Ishikawa (cell line): ENCODE results near the gene NGDN.

Experiments
- CEBPB ChIP-seq: IDR thresholded peaks from 2 replicates; pipeline ENCODE4 v1.6.1; 2012
- CREB1 ChIP-seq: IDR thresholded peaks from 2 replicates; pipeline ENCODE4 v1.6.1; 2012; ENCODE audit warnings: low read depth
- EGR1 ChIP-seq: IDR thresholded peaks from 2 replicates; pipeline ENCODE4 v1.6.1; 2012
- EP300 ChIP-seq: IDR thresholded peaks from 2 replicates; pipeline ENCODE4 v1.6.1; 2012; ENCODE audit warnings: borderline replicate concordance
- FOXM1 ChIP-seq: IDR thresholded peaks from 2 replicates; pipeline ENCODE4 v1.6.1; 2012; ENCODE audit warnings: low read depth, borderline replicate concordance
- MAX ChIP-seq: IDR thresholded peaks from 2 replicates; pipeline ENCODE4 v1.6.1; 2012
- NFIC ChIP-seq: IDR thresholded peaks from 2 replicates; pipeline ENCODE4 v1.6.1; 2012
- RAD21 ChIP-seq: IDR thresholded peaks from 2 replicates; pipeline ENCODE4 v1.6.1; 2012; ENCODE audit warnings: low read depth
- REST ChIP-seq: IDR thresholded peaks from 2 replicates; pipeline ENCODE4 v1.6.1; 2012; ENCODE audit warnings: low read depth, mild to moderate bottlenecking
- TAF1 ChIP-seq: IDR thresholded peaks from 2 replicates; pipeline ENCODE4 v1.6.1; 2012; ENCODE audit warnings: low read depth, mild to moderate bottlenecking
- TCF12 ChIP-seq: IDR thresholded peaks from 2 replicates; pipeline ENCODE4 v1.6.1; 2012; ENCODE audit warnings: low read depth
- TEAD4 ChIP-seq: IDR thresholded peaks from 2 replicates; pipeline ENCODE4 v1.6.1; 2012
- USF1 ChIP-seq: IDR thresholded peaks from 2 replicates; pipeline ENCODE4 v1.6.1; 2012
- YY1 ChIP-seq: IDR thresholded peaks from 2 replicates; pipeline ENCODE4 v1.6.1; 2012; ENCODE audit warnings: low read depth
- ZBTB7A ChIP-seq: IDR thresholded peaks from 2 replicates; pipeline ENCODE4 v1.6.1; 2012; ENCODE audit warnings: low read depth

Gene NGDN

GRCh38 chr14:23522643-23523198, 53.2 kb downstream of the NGDN start:
- TF ChIP-seq EGR1 (no peak), REST (no peak), MAX (no peak), TCF12 (no peak)

GRCh38 chr14:23523229-23524016, 53.9 kb downstream of the NGDN start:
- TF ChIP-seq EP300 (no peak), USF1 (no peak), RAD21 (no peak), TCF12 (no peak), EGR1 (no peak), MAX (no peak), CEBPB (no peak), TAF1 (no peak), ZBTB7A (no peak), CREB1 (no peak), REST (no peak), NFIC (no peak), FOXM1 (no peak), YY1 (no peak), TEAD4 (no peak)

- TF ChIP-seq CEBPB (no peak), CREB1 (no peak), TAF1 (no peak), USF1 (no peak), MAX (no peak), REST (no peak), EP300 (no peak)
Observed at GRCh38 chr14:23524954-23525353, 55.5 kb downstream of the NGDN start.

- TF ChIP-seq ZBTB7A (no peak), YY1 (no peak), TAF1 (no peak)
Observed at GRCh38 chr14:23525611-23526010, 56.1 kb downstream of the NGDN start.
